CD4-positive, alpha-beta T cell treated with Interferon alpha-2 for 1 hour (primary cell): ENCODE data around the gene GABRB1.

Source experiments
- DNase-seq, 2 donors: peaks; one replicate each; pipeline ENCODE4 v3.0.0-alpha.2; 2020 to 2022

Gene GABRB1

DNA sequence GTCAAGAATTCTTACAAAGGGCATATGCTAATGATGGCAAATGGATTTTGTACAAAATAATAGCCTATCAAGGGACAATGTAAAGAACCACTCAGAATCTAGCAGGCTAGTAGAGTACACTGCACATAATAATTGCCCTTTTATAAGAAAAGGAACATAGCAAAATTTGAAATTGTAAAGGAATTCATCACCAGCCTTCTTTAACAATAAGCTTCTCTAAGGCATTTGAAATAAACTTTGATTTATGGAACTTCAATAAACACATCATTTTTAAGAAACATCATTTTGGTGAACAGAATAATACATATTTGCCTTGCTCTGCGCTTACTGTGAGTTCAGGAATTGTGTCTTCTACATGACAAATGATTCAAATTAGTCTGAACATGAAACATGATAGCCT, 444.0 kb downstream of the GABRB1 start:
- DNase-seq = no peak
